B cell (primary cell): ENCODE measurements around the gene SNPH. TPM values are rescaled to one million over a fixed set of nuclear protein-coding genes. Genes with fewer than 3 reads are reported as not detected.

Experiments used
- ATAC-seq: fragments of 200-7000 bp; cut with Tn5 transposase; one replicate; pipeline ENCODE4 v1.10.0; 2021; ENCODE audit warnings: low read depth, mild to moderate bottlenecking, moderate number of reproducible peaks, moderate library complexity
- CTCF ChIA-PET: fragments of 350-600 bp; sonication (Branson Sonifier 250); formaldehyde crosslinking; loops from one replicate; lab custom pipeline; 2021; ENCODE audit warnings: antibody characterized with exemption, inconsistent platforms; lab: Charles Lee
- POLR2A ChIA-PET: fragments of 350-600 bp; sonication (Branson Sonifier 250); formaldehyde crosslinking; loops from one replicate; lab custom pipeline; 2021; ENCODE audit warnings: antibody characterized with exemption; lab: Charles Lee
- DNase-seq: peaks from one replicate; pipeline ENCODE4 v3.0.0; 2013
- H2AFZ ChIP-seq: 2 replicates; pipeline ENCODE4 v1.6.1; 2012; ENCODE audit warnings: mild to moderate bottlenecking, low read depth, low read length; ENCODE audit not compliant: insufficient read depth, poor library complexity, severe bottlenecking
- H3K27ac ChIP-seq, 2 donors: 1 replicate in 1 of 2; 2 replicates in 1 of 2; pipeline ENCODE4 v1.5.1; 2012 to 2013; ENCODE audit warnings: low read length in 2 of 2, mild to moderate bottlenecking in 2 of 2, moderate library complexity in 1 of 2
- H3K27me3 ChIP-seq, 4 experiments: fragments of 200-600 bp in 1 of 4; sonication (generic) in 1 of 4; replicated peaks in 1 of 4; 1 replicate in 2 of 4; 2 replicates in 2 of 4; pipeline versions ENCODE4 v1.6.1 to v1.7.0; 2013 to 2016; ENCODE audit warnings: low read length in 3 of 4, mild to moderate bottlenecking in 2 of 4, mixed read lengths in 1 of 4, moderate library complexity in 1 of 4; ENCODE audit not compliant: insufficient read depth in 4 of 4, control insufficient read depth in 3 of 4; ENCODE audit errors: control extremely low read depth in 1 of 4
- H3K36me3 ChIP-seq, 2 experiments: replicated peaks in 1 of 2; 1 replicate in 1 of 2; 2 replicates in 1 of 2; pipeline versions ENCODE4 v1.6.1 to v1.7.1; 2013; ENCODE audit warnings: low read length in 1 of 2; ENCODE audit not compliant: insufficient read depth in 2 of 2, control insufficient read depth in 1 of 2; ENCODE audit errors: control extremely low read depth in 1 of 2, extremely low read depth in 1 of 2
- H3K4me1 ChIP-seq, 2 donors: fragments of 200-600 bp in 1 of 2; sonication (generic) in 1 of 2; 1 replicate in 1 of 2; 2 replicates in 1 of 2; pipeline versions ENCODE4 v1.5.1 to v1.6.1; 2013 to 2017; ENCODE audit warnings: low read length in 2 of 2; ENCODE audit not compliant: control insufficient read depth in 2 of 2, insufficient read depth in 2 of 2
- H3K4me2 ChIP-seq: replicated peaks from 2 replicates; pipeline ENCODE3; 2012; ENCODE audit warnings: mild to moderate bottlenecking, low read depth, low read length; ENCODE audit not compliant: poor library complexity, severe bottlenecking
- H3K4me3 ChIP-seq, 5 experiments: fragments of 200-600 bp in 1 of 5; sonication (generic) in 1 of 5; 1 replicate in 3 of 5; 2 replicates in 2 of 5; pipeline versions ENCODE4 v1.5.1 to v1.7.0; 2011 to 2016; ENCODE audit warnings: low read length in 4 of 5, mild to moderate bottlenecking in 4 of 5, low read depth in 2 of 5, control low read depth in 1 of 5, moderate library complexity in 1 of 5; ENCODE audit not compliant: insufficient read depth in 1 of 5; ENCODE audit errors: control extremely low read depth in 1 of 5, extremely low read depth in 1 of 5
- H3K79me2 ChIP-seq: fragments of 200-600 bp; sonication (generic); one replicate; pipeline ENCODE4 v1.6.0; 2016; ENCODE audit warnings: low read length; ENCODE audit not compliant: control insufficient read depth, insufficient read depth
- H3K9ac ChIP-seq: fragments of 200-600 bp; sonication (generic); 2 replicates; pipeline ENCODE4 v1.6.1; 2017; ENCODE audit warnings: mild to moderate bottlenecking, low read length, moderate library complexity
- H3K9me3 ChIP-seq, 3 donors: one replicate each; pipeline versions ENCODE4 v1.6.1 to v1.7.1; 2013; ENCODE audit warnings: low read length in 2 of 3; ENCODE audit not compliant: control insufficient read depth in 2 of 3, insufficient read depth in 1 of 3; ENCODE audit errors: control extremely low read depth in 1 of 3
- H4K20me1 ChIP-seq: 2 replicates; pipeline ENCODE4 v1.6.0; 2012; ENCODE audit warnings: mild to moderate bottlenecking, low read length; ENCODE audit not compliant: insufficient read depth, control insufficient read depth, poor library complexity, severe bottlenecking
- H3K27ac Mint-ChIP-seq: one replicate; pipeline ENCODE4 v1.8.0; 2021; ENCODE audit warnings: mixed read lengths
- H3K27me3 Mint-ChIP-seq: one replicate; pipeline ENCODE4 v1.8.0; 2021; ENCODE audit warnings: mixed read lengths
- H3K4me1 Mint-ChIP-seq: one replicate; pipeline ENCODE4 v1.8.0; 2021; ENCODE audit warnings: mixed read lengths
- H3K4me3 Mint-ChIP-seq: one replicate; pipeline ENCODE4 v1.8.0; 2021; ENCODE audit warnings: mixed read lengths
- H3K9me3 Mint-ChIP-seq: one replicate; pipeline ENCODE4 v1.8.0; 2022; ENCODE audit warnings: mixed read lengths; ENCODE audit not compliant: insufficient read depth
- CTCF ChIP-seq: fragments of 200-600 bp; IDR thresholded peaks from one replicate; pipeline ENCODE4 v1.8.0; 2022; ENCODE audit warnings: antibody characterized with exemption, mild to moderate bottlenecking
- EZH2 ChIP-seq: IDR thresholded peaks from 2 replicates; pipeline ENCODE4 v1.6.1; 2012; ENCODE audit warnings: borderline replicate concordance, low read depth, mild to moderate bottlenecking, moderate library complexity, low read length; ENCODE audit not compliant: insufficient read depth, poor library complexity, severe bottlenecking
- WGBS: methylation state at CpG from one replicate; pipeline ENCODE4 v1.1.5; 2013; ENCODE audit warnings: missing lambda C conversion rate; ENCODE audit not compliant: insufficient coverage; 5-methylcytosine and 5-hydroxymethylcytosine counted together
- intact Hi-C: fragments of 100-400 bp; cut with micrococcal nuclease; formaldehyde crosslinking; loops from one replicate; pipeline ENCODE4 v1.10.0; 2022
- polyA plus RNA-seq: library from polyadenylated mRNA; depleted of rRNA; stranded (reverse); fragments of >200 nt; gene quantifications from 2 replicates; pipeline ENCODE4 v1.2.3, GENCODE V29; 2012
- total RNA-seq, 2 donors: library from RNA; stranded (reverse); fragments of 120-200 nt in 1 of 2; gene quantifications; 1 replicate in 1 of 2; 2 replicates in 1 of 2; pipeline versions ENCODE4 v1.2.3 to v1.2.4, GENCODE V29; 2013 to 2022

SNPH gene
- total and polyA plus RNA-seq, 2 donors (not counting 1 experiment from before 2014, with no cell fraction given) = 0.67 to 3.0 TPM

- ChIA-PET POLR2A (no interaction called here), CTCF (no interaction called here)
Observed at GRCh38 chr20:1242099-1242498, 24.0 kb upstream of the SNPH start.

GRCh38 chr20:1242530-1242929, 23.6 kb upstream of the SNPH start:
- Histone ChIP-seq H3K9me3 (no peaks in the 10 kb centered on the region), H4K20me1 (no peaks in the 10 kb centered on the region), H3K36me3 (no peaks in the 10 kb centered on the region), H3K9ac (no peak overlapping the region), H3K27me3 (peaks cover 0 to 14% (median 7%) of the 10 kb centered on the region in 4 experiments), H2AFZ (no peak overlapping the region), H3K4me1 (no peaks in the 10 kb centered on the region), H3K4me2 (no peak overlapping the region), H3K27ac (no peak overlapping the region), H3K79me2 (no peaks in the 10 kb centered on the region), H3K4me3 (no peak overlapping the region)
- Mint-ChIP-seq H3K4me1 (no peaks in the 10 kb centered on the region), H3K27ac (no peak overlapping the region), H3K27me3 (peaks cover 21% of the 10 kb centered on the region), H3K9me3 (no peaks in the 10 kb centered on the region), H3K4me3 (no peak overlapping the region)
- WGBS = no CpG with 5 or more reads among the region's 2 CpGs
- intact Hi-C loops = no loop called here
- no peak for ATAC-seq
- DNase-seq = no peak
- no peak for TF ChIP-seq EZH2
- no peak for TF ChIP-seq CTCF
- ChIA-PET POLR2A (no interaction called here), CTCF (no interaction called here)

More at GRCh38 chr20:1242099-1242498, 24.0 kb upstream of the SNPH start:
- TF ChIP-seq EZH2 = no peak
- no peak for TF ChIP-seq CTCF
- H3K79me2 ChIP-seq = no peaks in the 10 kb centered on the region
- Mint-ChIP-seq H3K27me3 (peaks cover 21% of the 10 kb centered on the region), H3K9me3 (no peaks in the 10 kb centered on the region), H3K4me1 (no peaks in the 10 kb centered on the region), H3K27ac (no peak overlapping the region), H3K4me3 (no peak overlapping the region)
- DNase-seq = no peak
- intact Hi-C loops = no loop called here
- H4K20me1 ChIP-seq = no peaks in the 10 kb centered on the region
- H3K9ac ChIP-seq = no peak overlapping the region
- H3K27me3 ChIP-seq = peaks cover 0 to 14% (median 7%) of the 10 kb centered on the region in 4 experiments
- H3K27ac ChIP-seq = no peak overlapping the region
- 59% methylated on average over 2 of the region's 3 CpGs for WGBS
- H3K4me2 ChIP-seq = no peak overlapping the region
- H3K36me3 ChIP-seq = no peaks in the 10 kb centered on the region
- H3K9me3 ChIP-seq = no peaks in the 10 kb centered on the region
- H3K4me3 ChIP-seq = no peak overlapping the region
- H2AFZ ChIP-seq = no peak overlapping the region
- ATAC-seq = no peak
- no peaks in the 10 kb centered on the region for H3K4me1 ChIP-seq
